GM12878 (cell line): ENCODE measurements around the gene PORCN. TPM values are rescaled to one million over a fixed set of nuclear protein-coding genes. Genes with fewer than 3 reads are reported as not detected.

Experiments used
- ATAC-seq: fragments of 200-7000 bp; cut with Tn5 transposase; 3 replicates; pipeline ENCODE4 v1.9.1; 2020; ENCODE audit warnings: mild to moderate bottlenecking, moderate library complexity
- BruUV-seq: library from RNA; stranded (reverse); fragments of 400-500 nt; replicated peaks from 2 replicates; lab custom pipeline; 2021; lab: Mats Ljungman, UMichigan
- CTCF ChIA-PET: fragments of 300-600 bp; sonication (Branson Sonifier 250); formaldehyde crosslinking; extraction: SDS; loops from one replicate; lab custom pipeline; 2021; ENCODE audit warnings: inconsistent platforms; lab: Yijun Ruan, JAX
- POLR2A ChIA-PET: fragments of 350-600 bp; formaldehyde crosslinking; extraction: SDS; loops from one replicate; lab custom pipeline; 2021; ENCODE audit warnings: inconsistent platforms; lab: Charles Lee
- RAD21 ChIA-PET: fragments of 300-600 bp; sonication (Branson Sonifier 250); formaldehyde crosslinking; loops from one replicate; lab custom pipeline; 2023; ENCODE audit warnings: antibody characterized with exemption; ENCODE audit not compliant: unreplicated experiment; lab: Charles Lee
- SMC1A ChIA-PET: fragments of 300-600 bp; sonication (Branson Sonifier 250); formaldehyde crosslinking; loops from one replicate; lab custom pipeline; 2023; ENCODE audit not compliant: unreplicated experiment, uncharacterized antibody; lab: Charles Lee
- DNase-seq: peaks from one replicate; pipeline ENCODE4 v3.0.0-alpha.2; 2011; ENCODE audit warnings: low read depth, low spot score
- FAIRE-seq: peaks from 3 replicates; lab custom pipeline; 2011; peaks lifted over from hg19 to GRCh38; lab: Jason Lieb, UNC
- H2AFZ ChIP-seq: 2 replicates; pipeline ENCODE4 v1.6.0; 2011; ENCODE audit warnings: low read depth, low read length, control low read depth; ENCODE audit not compliant: control insufficient read depth
- H3K27ac ChIP-seq: 2 replicates; pipeline ENCODE4 v1.5.1; 2011; ENCODE audit warnings: control low read depth; ENCODE audit not compliant: control insufficient read depth, insufficient read depth
- H3K27me3 ChIP-seq, 2 experiments: replicated peaks in 1 of 2; 2 replicates each; pipeline versions ENCODE4 v1.6.0 to v1.6.1; 2011; ENCODE audit warnings: low read length in 1 of 2; ENCODE audit not compliant: control insufficient read depth in 2 of 2, insufficient read depth in 2 of 2
- H3K36me3 ChIP-seq, 2 experiments: 2 replicates each; pipeline ENCODE4 v1.5.1; 2011; ENCODE audit warnings: low read length in 1 of 2; ENCODE audit not compliant: control insufficient read depth in 2 of 2, insufficient read depth in 2 of 2
- H3K4me1 ChIP-seq: 2 replicates; pipeline ENCODE4 v1.6.1; 2011; ENCODE audit warnings: mild to moderate bottlenecking, low read length, moderate library complexity, mixed read lengths; ENCODE audit not compliant: control insufficient read depth, insufficient read depth
- H3K4me2 ChIP-seq: 2 replicates; pipeline ENCODE4 v1.6.0; 2011; ENCODE audit warnings: control low read depth; ENCODE audit not compliant: control insufficient read depth, insufficient read depth
- H3K4me3 ChIP-seq: fragments of 200-600 bp; sonication (generic); 2 replicates; pipeline ENCODE4 v1.5.1; 2016
- H3K79me2 ChIP-seq: 2 replicates; pipeline ENCODE4 v1.6.0; 2011; ENCODE audit warnings: low read length; ENCODE audit not compliant: control insufficient read depth, insufficient read depth
- H3K9ac ChIP-seq: 2 replicates; pipeline ENCODE4 v1.8.0; 2011; ENCODE audit warnings: low read length, control low read depth, mixed read lengths; ENCODE audit not compliant: control insufficient read depth, insufficient read depth
- H3K9me3 ChIP-seq: replicated peaks from 3 replicates; pipeline ENCODE4 v1.5.1; 2011; ENCODE audit warnings: mild to moderate bottlenecking, low read length; ENCODE audit not compliant: control insufficient read depth, insufficient read depth
- H4K20me1 ChIP-seq: 2 replicates; pipeline ENCODE4 v1.6.0; 2011; ENCODE audit not compliant: control insufficient read depth, insufficient read depth
- DPF2 ChIP-seq: fragments of 450-650 bp; IDR thresholded peaks from 2 replicates; pipeline ENCODE4 v1.6.1; 2017; ENCODE audit warnings: mild to moderate bottlenecking
- KLF5 ChIP-seq: fragments of 450-650 bp; IDR thresholded peaks from 2 replicates; pipeline ENCODE4 v1.6.1; 2014; ENCODE audit warnings: mild to moderate bottlenecking; ENCODE audit not compliant: partially characterized antibody
- NFYA ChIP-seq: IDR thresholded peaks from 2 replicates; pipeline ENCODE4 v1.6.1; 2011; ENCODE audit warnings: low read depth, mild to moderate bottlenecking, low read length, improper control_type of control experiment, borderline replicate concordance
- WGBS: methylation state at CpG from one replicate; pipeline ENCODE4 v1.1.6; 2016; ENCODE audit warnings: low lambda C conversion rate; ENCODE audit not compliant: insufficient replicate concordance, insufficient coverage; ENCODE audit errors: missing lambda C conversion rate; 5-methylcytosine and 5-hydroxymethylcytosine counted together
- in situ Hi-C: fragments of 300-500 bp; cut with MboI; formaldehyde crosslinking; loops from 9 replicates; pipeline ENCODE4 v1.14.3; 2018; ENCODE audit warnings: mixed read lengths
- intact Hi-C: fragments of 100-400 bp; cut with micrococcal nuclease; formaldehyde crosslinking; loops from one replicate; pipeline ENCODE4 v1.14.2; 2022; ENCODE audit not compliant: unreplicated experiment
- polyA plus RNA-seq, 11 experiments: library from polyadenylated mRNA; depleted of rRNA in 4 of 11; unstranded in 6 of 11; stranded (reverse) in 5 of 11; fragments of >200 nt; fragmentation: Nextera tagmentation in 4 of 11; fragmentation: Illumina TruSeq in 1 of 11; extraction: Ambion mirVana in 4 of 11; extraction: Trizol in 1 of 11; gene quantifications; 1 replicate in 1 of 11; 2 replicates in 10 of 11; pipeline versions ENCODE4 v1.2.1 to v1.2.3, GENCODE V29; 2011 to 2016; ENCODE audit warnings: inconsistent platforms in 2 of 11, missing spikeins in 2 of 11, low read depth in 1 of 11
- total RNA-seq, 4 experiments: library from RNA; depleted of rRNA in 3 of 4; stranded (reverse); fragments of >200 nt in 3 of 4; fragmentation: Illumina TruSeq in 1 of 4; extraction: Trizol in 1 of 4; gene quantifications; 2 replicates each; pipeline versions ENCODE4 v1.2.1 to v1.2.3, GENCODE V29; 2013 to 2021
- TF ChIP-seq, protein P1 (sequence below), 3 experiments: IDR thresholded peaks in 2 of 3; conservative IDR thresholded peaks in 1 of 3; 2 replicates each; pipeline ENCODE4 v1.5.1; 2011; ENCODE audit warnings: low read depth in 3 of 3, low read length in 3 of 3, mild to moderate bottlenecking in 3 of 3, control low read depth in 2 of 3, moderate library complexity in 2 of 3, inconsistent platforms in 1 of 3, mixed read lengths in 1 of 3; ENCODE audit not compliant: control insufficient read depth in 2 of 3, insufficient read depth in 1 of 3; ENCODE audit errors: extremely low read depth in 1 of 3
- TF ChIP-seq, protein P2 (sequence below): IDR thresholded peaks from 2 replicates; pipeline ENCODE4 v1.6.1; 2011; ENCODE audit warnings: low read depth, low read length, improper control_type of control experiment, borderline replicate concordance

The PORCN gene
- total and polyA plus RNA-seq, 10 of the 15 experiments (the other 5 are each of a cell fraction or from before 2014, with no cell fraction given): 0.27 to 21.0 (median 14.1) TPM

DNA sequence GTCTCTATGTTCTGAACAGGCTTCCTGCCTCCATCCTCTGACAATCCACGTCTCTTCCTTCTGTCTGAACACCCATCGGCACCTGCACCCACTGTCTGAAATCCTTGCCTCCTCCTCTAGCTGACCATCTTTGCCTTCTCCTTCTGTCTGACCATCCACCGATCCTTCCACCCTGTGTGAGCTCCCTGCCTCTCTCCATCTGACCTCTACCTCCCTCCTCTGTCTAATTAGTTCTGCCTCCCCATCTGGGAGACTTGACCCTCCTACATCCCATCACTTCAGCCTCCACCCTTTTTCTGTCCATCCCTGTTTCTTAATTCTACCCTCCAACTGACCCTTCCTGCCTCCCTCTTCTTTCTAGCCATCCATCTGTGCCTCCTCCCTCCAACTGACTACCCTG is 48.8 kb upstream of the PORCN start:
- ChIA-PET SMC1A (no interaction called here), POLR2A (no interaction called here), CTCF (no interaction called here), RAD21 (no interaction called here)
- no peak overlapping the region for H3K9ac ChIP-seq
- no peaks in the 10 kb centered on the region for H4K20me1 ChIP-seq
- H3K9me3 ChIP-seq: no peaks in the 10 kb centered on the region
- no TSS peak for BruUV-seq
- intact Hi-C loops: loop anchor here (10.0 kb wide), 1 partner anchor 375 kb away; no protein-coding TSS in a partner anchor
- H3K4me2 ChIP-seq: no peak overlapping the region
- FAIRE-seq (no peak), ATAC-seq (no peak), DNase-seq (no peak)
- 29% methylated on average over 3 of the region's 3 CpGs for WGBS
- in situ Hi-C loops: no loop called here
- no peaks in the 10 kb centered on the region; the same call in 1 of the 2 replicates for H3K79me2 ChIP-seq
- no peaks in the 10 kb centered on the region for H3K27me3 ChIP-seq
- H3K4me3 ChIP-seq: no peak overlapping the region
- TF ChIP-seq, protein P1, sequence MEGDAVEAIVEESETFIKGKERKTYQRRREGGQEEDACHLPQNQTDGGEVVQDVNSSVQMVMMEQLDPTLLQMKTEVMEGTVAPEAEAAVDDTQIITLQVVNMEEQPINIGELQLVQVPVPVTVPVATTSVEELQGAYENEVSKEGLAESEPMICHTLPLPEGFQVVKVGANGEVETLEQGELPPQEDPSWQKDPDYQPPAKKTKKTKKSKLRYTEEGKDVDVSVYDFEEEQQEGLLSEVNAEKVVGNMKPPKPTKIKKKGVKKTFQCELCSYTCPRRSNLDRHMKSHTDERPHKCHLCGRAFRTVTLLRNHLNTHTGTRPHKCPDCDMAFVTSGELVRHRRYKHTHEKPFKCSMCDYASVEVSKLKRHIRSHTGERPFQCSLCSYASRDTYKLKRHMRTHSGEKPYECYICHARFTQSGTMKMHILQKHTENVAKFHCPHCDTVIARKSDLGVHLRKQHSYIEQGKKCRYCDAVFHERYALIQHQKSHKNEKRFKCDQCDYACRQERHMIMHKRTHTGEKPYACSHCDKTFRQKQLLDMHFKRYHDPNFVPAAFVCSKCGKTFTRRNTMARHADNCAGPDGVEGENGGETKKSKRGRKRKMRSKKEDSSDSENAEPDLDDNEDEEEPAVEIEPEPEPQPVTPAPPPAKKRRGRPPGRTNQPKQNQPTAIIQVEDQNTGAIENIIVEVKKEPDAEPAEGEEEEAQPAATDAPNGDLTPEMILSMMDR (IDR thresholded peaks at IDR 0.05 in 2 of 3, conservative IDR thresholded peaks at IDR 0.05 in 1 of 3; ENCODE audit: control insufficient read depth in 2 of 3, extremely low read depth in 1 of 3, insufficient read depth in 1 of 3, low read depth in 3 of 3, low read length in 3 of 3): no peak
- TF ChIP-seq DPF2 (no peak), NFYA (no peak), KLF5 (no peak)
- TF ChIP-seq, protein P2, sequence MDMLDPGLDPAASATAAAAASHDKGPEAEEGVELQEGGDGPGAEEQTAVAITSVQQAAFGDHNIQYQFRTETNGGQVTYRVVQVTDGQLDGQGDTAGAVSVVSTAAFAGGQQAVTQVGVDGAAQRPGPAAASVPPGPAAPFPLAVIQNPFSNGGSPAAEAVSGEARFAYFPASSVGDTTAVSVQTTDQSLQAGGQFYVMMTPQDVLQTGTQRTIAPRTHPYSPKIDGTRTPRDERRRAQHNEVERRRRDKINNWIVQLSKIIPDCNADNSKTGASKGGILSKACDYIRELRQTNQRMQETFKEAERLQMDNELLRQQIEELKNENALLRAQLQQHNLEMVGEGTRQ: no peak
- no peak overlapping the region for H3K27ac ChIP-seq
- H3K4me1 ChIP-seq: no peaks in the 10 kb centered on the region
- peaks cover 1 to 3% of the 10 kb centered on the region in 2 experiments; a peak in 3 of 4 replicates for H3K36me3 ChIP-seq
- no peak overlapping the region for H2AFZ ChIP-seq
